ENCODE measurements around the gene ZMIZ2.

DNA sequence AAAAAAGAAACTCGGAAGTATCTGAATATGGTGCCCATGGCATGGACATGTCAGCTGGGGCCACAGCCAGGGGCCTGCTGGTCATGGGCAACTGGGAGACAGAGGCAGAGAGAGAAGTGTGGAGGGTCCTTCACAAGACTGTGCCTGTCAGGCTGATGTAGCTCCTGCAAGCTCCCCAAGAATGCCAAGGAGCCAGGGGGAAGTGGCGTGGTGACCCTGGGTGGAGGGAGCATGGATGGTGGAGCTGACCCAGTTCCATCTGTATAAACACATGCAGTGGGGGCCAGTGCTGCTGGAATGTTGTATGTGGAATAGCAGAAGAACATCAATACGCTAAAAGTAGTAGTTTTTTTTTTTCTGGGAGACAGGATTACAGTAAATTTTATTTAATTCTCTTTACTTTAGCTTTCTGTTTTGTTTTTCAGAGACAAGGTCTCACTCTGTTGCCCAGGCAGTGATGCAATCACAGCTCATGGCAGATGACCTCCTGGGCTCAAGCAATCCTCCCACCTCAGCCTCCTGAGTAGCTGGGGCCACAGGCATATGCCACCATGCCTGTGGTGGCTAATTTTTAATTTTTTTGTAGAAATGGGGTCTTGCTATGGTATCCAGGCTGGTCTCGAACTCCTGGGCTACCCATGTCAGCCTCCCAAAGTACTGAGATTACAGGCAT lies 10.5 kb upstream of the ZMIZ2 start:
- TF ChIP-seq, protein P1, sequence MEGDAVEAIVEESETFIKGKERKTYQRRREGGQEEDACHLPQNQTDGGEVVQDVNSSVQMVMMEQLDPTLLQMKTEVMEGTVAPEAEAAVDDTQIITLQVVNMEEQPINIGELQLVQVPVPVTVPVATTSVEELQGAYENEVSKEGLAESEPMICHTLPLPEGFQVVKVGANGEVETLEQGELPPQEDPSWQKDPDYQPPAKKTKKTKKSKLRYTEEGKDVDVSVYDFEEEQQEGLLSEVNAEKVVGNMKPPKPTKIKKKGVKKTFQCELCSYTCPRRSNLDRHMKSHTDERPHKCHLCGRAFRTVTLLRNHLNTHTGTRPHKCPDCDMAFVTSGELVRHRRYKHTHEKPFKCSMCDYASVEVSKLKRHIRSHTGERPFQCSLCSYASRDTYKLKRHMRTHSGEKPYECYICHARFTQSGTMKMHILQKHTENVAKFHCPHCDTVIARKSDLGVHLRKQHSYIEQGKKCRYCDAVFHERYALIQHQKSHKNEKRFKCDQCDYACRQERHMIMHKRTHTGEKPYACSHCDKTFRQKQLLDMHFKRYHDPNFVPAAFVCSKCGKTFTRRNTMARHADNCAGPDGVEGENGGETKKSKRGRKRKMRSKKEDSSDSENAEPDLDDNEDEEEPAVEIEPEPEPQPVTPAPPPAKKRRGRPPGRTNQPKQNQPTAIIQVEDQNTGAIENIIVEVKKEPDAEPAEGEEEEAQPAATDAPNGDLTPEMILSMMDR (IDR thresholded peaks at IDR 0.05) = no peak
- TF ChIP-seq POLR2A (IDR thresholded peaks at IDR 0.05) = no peak
